Epithelial cell of umbilical artery (primary cell): ENCODE results near the gene FAM24A. TPM values are rescaled to one million over a fixed set of nuclear protein-coding genes. Genes with fewer than 3 reads are reported as not detected.

Experiments
- total RNA-seq: library from RNA; depleted of rRNA; stranded (reverse); fragments of >200 nt; gene quantifications from 2 replicates; pipeline ENCODE4 v1.2.3, GENCODE V29; 2014

Gene FAM24A, protein sequence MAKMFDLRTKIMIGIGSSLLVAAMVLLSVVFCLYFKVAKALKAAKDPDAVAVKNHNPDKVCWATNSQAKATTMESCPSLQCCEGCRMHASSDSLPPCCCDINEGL
- not detected in 2 replicates for total RNA-seq

DNA sequence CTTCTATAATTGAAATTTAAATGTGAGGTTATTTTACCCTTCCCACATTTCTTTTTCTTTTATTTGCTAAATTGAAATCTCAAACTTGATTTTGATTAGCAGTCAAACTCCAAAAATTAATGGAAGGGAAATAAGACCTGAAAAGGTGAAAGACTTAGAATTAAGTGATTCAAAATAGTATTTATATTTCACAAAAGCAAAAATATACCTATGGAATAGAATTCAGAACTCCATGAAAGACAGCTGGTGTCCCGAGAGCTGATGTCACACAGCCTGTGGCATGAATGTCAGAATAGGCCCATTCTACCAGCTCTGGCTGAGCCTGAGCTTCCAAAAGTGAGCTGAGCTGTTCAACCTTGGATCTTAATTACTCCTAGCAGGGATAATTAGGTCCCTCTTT, at the start of gene FAM24A:
FAM24A (plus strand) TSS at position 301 of the 400 bp plus-strand sequence. CDS start 1,025 bp downstream, outside the sequence.

DNA sequence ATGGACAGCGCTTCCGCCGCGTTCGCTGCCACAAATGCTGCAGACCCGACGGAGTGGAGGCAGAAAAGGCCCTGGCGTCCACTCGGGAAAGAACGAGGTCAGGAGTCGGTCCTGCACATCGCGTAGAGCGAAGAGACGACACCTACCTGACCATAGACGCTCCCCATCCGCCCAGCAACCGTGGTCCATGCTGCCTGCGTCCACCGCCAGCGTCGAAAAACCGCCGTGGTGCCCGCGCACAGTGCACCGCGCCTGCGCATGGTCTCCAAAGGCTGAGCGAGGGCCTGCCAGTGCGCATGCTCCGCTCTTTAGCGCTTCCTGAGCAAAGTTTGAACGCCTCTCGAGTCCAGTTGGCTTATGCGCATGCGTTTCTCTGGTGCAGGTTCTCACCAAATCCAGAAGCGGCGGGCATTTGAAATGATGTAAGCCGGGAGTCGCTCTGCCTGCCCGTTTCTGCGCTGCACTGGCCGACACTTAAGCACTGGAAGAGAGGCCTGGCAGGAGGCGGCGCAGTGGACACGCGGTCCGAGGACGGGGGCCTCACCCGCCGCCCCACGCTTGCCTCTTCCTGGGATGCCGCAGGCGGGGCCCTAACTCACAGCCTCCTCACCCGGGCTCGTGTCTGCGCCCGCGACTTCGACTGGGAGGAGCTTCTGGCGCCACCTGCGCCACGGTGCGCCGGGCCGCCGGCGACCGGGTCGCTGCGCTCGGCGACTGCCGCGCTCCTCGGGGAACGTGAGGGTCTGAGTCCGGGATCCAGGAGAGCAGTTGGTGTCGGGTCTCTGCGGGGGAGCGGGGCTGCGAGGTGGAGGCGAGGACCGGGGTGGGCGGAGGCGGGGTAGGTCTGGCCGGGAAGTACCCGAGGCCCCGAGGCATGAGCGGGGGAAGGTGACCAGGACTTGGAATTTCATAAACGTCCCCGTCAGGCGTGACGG, 30.8 kb upstream of the FAM24A start, which contains the start of gene FAM24B:
FAM24B (minus strand) TSS at position 243 of the 935 bp plus-strand sequence. CDS start 29,066 bp downstream, outside the sequence.

DNA sequence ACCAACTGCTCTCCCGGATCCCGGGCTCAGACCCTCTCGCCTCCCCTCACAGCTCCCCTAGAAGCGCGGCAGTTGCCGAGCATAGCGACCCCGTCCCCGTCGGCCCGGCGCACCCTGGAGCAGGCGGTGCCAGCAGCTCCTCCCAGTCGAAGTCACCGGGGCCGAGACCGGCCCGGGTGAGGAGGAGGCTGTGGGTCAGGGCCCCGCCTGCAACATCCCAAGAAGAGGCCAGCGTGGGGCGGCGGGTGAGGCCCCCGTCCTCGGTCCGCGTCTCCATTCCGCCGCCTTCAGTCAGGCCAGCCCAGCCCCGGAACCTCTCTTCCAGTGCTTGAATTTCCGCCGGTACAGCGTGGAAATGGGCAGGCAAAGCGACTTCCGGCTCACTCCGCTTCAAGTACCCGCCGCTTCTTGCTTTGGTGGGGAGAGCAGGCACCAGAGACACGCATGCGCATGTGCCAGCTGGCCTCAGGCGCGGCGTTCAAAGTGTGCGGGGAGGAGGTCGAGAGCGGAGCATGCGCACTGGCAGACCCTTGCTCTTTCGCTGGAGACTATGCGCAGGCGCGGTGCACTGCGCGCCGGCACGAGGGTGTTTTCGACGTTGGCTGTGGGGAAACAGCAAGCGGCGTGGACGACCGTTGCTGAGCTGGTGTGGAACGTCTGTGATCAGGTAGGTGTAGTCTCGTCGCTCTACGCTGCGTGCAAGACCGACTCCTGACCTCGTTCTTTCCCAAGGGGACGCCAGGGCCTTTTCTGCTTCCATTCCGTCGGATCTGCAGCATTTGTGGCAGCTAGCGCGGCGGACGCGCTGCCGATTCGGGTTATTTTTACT, 43.7 kb downstream of the FAM24A start, which contains the start of gene C10orf88:
C10orf88 (minus strand) TSS at position 326 of the 829 bp plus-strand sequence; CDS start at position 277, 49 bp downstream.

Other genes with a start within 250 kb of the FAM24A start
- gene C10orf120, start 210.8 kb upstream of the FAM24A start, total RNA-seq = not detected in 2 replicates
- gene CUZD1, start 64.8 kb upstream of the FAM24A start, total RNA-seq = 0.91 and 0.97 TPM in 2 replicates
- 7.5 and 12.2 TPM in 2 replicates for gene FAM24B, start 31.0 kb upstream of the FAM24A start, total RNA-seq
- 12.3 and 13.2 TPM in 2 replicates for gene C10orf88, start 43.6 kb downstream of the FAM24A start, total RNA-seq
- 2.9 and 5.2 TPM in 2 replicates for gene PSTK, start 69.8 kb downstream of the FAM24A start, total RNA-seq
- gene IKZF5, start 98.2 kb downstream of the FAM24A start, total RNA-seq = 1.9 and 6.8 TPM in 2 replicates
- gene ACADSB, start 98.4 kb downstream of the FAM24A start, total RNA-seq = 4.9 and 6.5 TPM in 2 replicates
- gene HMX3, start 225.4 kb downstream of the FAM24A start, total RNA-seq = not detected in 2 replicates
- not detected in 2 replicates for gene HMX2, start 237.5 kb downstream of the FAM24A start, total RNA-seq
- 185 and 237 TPM in 2 replicates for gene BUB3, start 243.8 kb downstream of the FAM24A start, total RNA-seq